HG03139 (cell line): ENCODE measurements around the gene CNTRL.

Experiments
- ATAC-seq: cut with Tn5 transposase; IDR thresholded peaks from one replicate; pipeline ENCODE4 v1.9.1; 2021; ENCODE audit not compliant: unreplicated experiment

The CNTRL gene

GRCh38 chr9:121199921-121200320 lies 125.2 kb downstream of the CNTRL start:
- ATAC-seq = no peak

DNA sequence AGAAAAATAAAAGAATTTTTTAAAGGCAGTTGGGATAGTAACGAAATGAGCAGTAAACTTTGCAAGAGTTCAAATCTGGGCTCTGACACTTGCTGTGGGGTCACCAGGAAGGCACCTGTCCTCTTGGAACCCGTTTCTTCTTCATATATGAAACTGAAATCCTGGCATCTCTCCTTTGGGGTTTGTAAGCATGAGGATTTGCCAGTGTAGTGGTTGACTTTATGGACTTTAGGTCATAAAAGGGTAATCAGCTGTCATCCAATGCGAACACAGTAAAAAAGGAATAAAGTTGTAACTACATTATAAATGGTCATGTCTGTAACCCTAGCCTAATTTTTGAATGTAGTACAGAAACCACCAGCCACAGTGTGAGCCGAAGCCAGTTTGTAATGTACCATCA lies 125.6 kb downstream of the CNTRL start:
- no peak for ATAC-seq

DNA sequence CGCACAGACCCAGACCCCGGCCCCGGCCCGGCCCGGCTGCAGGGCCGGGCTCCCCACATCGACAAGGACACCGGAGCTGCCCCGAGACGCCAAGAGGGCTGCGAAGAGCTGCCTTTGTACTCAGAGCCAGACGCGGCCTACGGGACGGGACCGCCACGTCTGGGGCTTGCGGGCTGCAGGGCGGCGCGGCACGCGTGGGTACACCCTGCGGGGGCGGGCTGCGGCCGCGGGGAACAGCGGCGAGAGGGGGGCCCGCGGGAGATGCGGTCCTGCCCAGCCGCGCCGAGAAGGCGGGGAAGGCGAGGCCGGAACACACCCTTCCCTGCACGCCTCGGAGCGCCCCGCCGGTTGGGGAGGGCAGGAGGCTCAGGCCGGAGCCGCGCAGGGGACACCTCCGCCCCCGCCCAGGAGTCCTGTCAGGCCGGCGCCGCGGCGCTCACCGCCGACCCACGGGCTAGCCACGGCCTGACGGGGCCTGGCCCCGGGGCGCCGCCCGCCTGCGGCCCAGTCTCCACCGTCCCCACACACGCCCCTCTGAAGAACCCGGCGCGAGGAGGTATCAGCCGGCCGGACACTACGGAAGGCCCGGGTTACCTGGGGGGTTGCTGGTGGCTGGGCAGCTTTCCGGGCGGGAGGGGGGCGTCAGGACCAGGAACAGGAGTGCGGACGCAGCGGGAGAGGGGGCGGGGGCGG lies 126.4 kb downstream of the CNTRL start:
- peak; percentile 14 for ATAC-seq

DNA sequence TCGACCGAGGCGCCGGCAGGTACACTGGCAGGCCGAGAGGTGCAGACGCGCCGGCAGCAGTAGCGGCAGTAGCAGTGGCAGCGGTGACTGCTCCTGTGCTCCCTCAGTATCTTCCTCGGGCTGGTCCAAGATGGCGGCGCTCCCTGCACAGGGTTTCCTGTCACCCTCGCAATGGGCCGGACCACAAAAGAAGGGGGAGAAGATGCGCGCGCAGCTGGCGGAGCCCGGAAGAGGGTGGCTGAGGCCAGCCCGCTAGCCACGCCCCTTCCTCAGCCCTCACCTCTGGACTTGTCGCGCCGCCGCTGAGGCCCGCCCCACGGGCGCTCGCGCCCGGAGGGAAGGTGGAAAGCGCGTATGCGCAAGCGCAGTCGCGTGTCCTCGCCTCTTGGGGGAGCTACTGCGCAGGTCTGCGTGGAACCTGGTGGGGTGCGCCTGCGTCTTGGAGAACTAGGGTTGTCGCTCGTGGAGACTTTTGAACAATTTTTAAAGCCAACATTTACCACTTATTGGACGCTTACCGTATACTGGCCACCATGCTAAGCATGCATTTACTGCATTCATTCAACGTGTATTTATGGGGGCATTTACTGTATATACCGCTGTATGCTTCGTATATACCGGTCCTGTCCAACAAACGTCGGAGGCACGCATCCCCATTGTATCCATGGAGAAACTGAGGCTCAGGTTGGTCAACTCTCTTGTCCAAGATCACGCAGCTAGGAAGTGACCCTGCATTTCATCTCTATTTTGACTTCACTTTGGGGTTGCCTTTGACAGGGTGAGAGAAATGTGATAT lies 127.2 kb downstream of the CNTRL start, which contains the start of gene RAB14:
RAB14 (minus strand) TSS at position 132 of the 796 bp plus-strand sequence. CDS start 8,457 bp downstream, outside the sequence.
- ATAC-seq = peak; percentile 84

DNA sequence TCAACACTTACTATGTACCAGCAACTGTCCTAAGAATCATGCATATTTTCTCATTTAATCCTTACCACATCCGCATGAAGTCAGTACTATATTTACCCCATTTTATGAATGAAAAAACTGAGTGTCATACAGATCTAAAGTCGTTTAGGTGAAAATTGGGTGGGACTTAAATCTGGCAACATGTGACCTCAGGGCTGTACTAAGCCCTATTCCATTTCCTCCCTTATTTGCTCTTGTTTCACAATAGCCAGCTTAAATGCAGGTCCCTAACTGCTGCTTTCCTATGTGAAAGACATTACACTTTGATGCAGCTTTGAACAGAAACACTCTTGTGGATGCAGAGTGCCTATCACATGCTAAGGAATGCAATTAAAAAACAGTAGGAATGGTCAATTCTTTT lies 129.4 kb downstream of the CNTRL start:
- ATAC-seq = no peak

- ATAC-seq = no peak
Observed at GRCh38 chr9:121204611-121205010, 129.9 kb downstream of the CNTRL start.

DNA sequence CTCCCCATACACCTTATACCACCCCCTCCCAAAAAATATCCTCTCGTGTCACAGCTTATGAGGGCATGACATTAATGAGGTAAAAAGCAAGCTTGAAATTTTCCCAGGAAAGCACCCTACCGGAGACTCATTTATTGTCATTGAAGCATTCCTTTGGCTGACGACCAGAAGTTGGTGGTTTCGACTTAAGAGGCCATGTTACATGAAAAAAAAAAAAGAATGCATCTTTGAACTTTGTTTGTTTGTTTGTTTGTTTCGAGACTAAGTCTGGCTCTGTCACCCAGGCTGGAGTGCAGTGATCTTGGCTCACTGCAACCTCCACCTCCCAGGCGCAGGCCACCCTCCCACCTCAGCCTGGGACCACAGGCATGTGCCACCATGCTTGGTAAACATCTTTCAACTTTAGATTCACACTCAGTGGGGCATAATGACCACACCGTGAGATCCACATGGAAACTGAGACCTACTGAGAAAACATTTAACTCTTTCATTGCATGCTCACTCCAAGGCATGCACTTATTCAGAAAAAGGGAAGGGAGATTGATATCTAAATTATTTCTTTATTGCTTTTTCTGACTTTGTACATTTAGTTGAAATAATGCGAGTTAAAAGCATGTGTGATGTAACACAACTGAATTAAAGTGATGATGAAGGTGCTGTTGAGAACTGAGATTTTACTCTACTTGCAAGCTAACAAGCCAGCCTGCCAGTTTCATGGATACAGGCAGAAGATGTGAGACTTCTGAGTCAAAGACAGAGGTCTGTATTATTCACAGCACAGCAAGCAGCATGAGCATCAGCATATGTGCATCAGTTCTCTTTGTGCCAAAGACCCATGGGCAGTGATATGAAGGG lies 132.0 kb downstream of the CNTRL start:
- peak; percentile 20 for ATAC-seq

GRCh38 chr9:121207371-121207940 lies 132.7 kb downstream of the CNTRL start:
- ATAC-seq = peak; percentile 87

GRCh38 chr9:121210536-121210935 lies 135.8 kb downstream of the CNTRL start:
- ATAC-seq = no peak

GRCh38 chr9:121213136-121213806 lies 138.5 kb downstream of the CNTRL start:
- ATAC-seq = peak; percentile 42

DNA sequence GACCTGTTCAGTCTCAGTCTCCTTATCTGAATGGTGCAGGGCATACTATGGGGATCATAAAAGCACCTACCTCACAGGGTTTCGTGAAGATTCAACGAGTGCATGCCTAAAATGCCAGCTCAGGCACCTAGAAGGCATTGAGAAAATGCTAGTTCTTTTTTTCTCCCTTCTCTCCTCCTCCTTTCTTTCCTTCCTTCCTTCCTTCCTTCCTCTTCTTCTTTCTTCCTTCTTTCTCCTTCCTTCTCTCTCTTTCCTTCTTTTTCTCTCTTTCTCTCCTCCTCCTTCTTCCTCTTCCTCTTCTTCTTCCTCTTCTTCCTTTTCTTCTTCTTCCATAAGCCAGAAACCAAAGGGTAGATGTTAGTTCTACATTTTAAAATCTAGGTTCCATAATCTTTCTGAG lies 139.2 kb downstream of the CNTRL start:
- no peak for ATAC-seq

DNA sequence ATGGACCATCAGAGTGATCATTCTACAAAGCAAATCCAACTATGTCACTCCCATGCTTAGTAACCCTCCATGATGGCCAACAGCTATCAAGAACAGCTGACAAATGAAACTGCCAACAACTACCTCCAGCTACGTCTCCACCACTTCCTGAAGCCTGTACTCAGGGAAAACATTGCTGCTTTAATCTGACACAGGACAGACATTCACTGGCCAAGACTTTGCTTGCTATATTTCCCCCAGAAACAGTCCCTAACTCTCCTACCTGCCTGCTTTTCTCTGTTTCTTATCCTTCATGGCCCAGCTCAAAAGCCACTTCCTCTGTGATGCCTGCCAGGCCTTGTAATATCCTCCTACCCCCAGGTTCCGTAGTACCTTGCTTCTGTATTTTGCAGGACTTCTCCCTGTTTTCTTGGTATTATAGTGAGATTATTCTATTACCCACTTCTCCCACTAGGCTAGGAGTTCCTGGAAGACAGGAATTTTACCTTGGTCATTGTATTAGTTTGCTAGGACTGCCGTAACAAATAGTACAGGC lies 141.6 kb downstream of the CNTRL start:
- no peak for ATAC-seq

DNA sequence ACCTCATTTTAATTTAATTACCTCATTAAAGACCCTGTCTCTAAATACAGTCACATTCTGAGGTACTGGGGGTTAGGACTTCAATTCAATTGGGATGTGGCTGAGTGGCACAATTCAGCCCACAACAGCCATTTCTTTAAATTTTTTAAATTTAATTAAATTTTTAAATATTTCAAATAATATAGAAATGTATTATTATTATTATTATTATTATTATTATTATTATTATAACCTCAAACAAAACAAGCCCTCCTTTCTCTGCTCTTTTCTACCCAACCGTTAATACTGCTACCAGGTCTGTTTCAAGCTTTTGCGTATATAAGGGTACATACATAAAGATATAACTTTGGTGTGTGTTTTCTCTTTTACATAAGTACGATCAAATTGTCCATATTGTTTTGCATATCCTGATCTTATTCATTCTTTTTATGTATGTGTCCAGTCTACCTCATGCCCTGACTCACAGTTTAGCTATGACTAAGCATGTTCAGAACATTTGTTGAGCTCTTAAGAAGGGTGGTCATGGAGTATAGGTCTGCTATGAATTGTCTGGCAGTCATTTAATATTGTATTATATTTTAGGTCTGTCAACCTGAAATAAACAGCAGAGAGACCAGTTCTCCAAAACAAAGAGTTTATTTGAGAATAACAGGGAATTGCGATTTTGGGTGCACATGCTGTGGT lies 143.0 kb downstream of the CNTRL start:
- peak; percentile 68 for ATAC-seq

- no peak for ATAC-seq
Observed at GRCh38 chr9:121218357-121219027, 143.7 kb downstream of the CNTRL start.

DNA sequence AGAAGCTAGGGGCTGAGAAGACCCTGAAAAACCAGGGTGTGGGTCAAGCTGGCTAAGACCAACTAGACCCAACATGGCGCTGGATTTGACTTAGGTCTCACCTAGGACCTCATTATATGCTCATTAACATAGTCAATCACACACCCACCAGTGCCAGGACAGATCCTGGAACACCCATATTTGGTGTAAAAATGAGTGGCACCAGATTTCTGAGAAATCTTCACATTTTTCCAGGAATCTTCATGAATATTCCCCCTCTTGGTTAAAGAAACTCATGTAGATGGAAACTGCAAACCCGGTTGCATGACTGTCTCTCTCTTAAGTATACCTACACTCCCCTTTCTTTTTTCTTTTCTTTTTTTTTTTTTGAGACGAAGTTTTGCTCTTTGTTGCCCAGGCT lies 144.8 kb downstream of the CNTRL start:
- ATAC-seq = no peak

GRCh38 chr9:121220996-121221663 lies 146.4 kb downstream of the CNTRL start:
- ATAC-seq = no peak

GRCh38 chr9:121221664-121222055 lies 146.9 kb downstream of the CNTRL start:
- ATAC-seq = no peak

GRCh38 chr9:121222524-121223171 lies 147.9 kb downstream of the CNTRL start:
- ATAC-seq = no peak
